Activated CD8-positive, alpha-beta T cell treated with anti-CD3 and anti-CD28 coated beads for 36 hours (primary cell): Measurements from ENCODE around the gene KCNMA1. TPM values are rescaled to one million over a fixed set of nuclear protein-coding genes. Genes with fewer than 3 reads are reported as not detected.

Experiments
- ATAC-seq: fragments of 200-7000 bp; cut with Tn5 transposase; one replicate; pipeline ENCODE4 v1.10.0; 2021; ENCODE audit warnings: mild to moderate bottlenecking, moderate library complexity
- CTCF ChIA-PET: fragments of 350-600 bp; sonication (Branson Sonifier 250); formaldehyde crosslinking; loops from one replicate; lab custom pipeline; 2021; ENCODE audit warnings: antibody characterized with exemption; lab: Charles Lee
- POLR2A ChIA-PET: fragments of 350-600 bp; sonication (Branson Sonifier 250); formaldehyde crosslinking; loops from one replicate; lab custom pipeline; 2021; ENCODE audit warnings: antibody characterized with exemption; lab: Charles Lee
- DNase-seq: peaks from one replicate; pipeline ENCODE4 v3.0.0-alpha.2; 2020
- H3K27ac Mint-ChIP-seq: one replicate; pipeline ENCODE4 v1.8.0; 2021; ENCODE audit warnings: mild to moderate bottlenecking, mixed read lengths
- H3K27me3 Mint-ChIP-seq: one replicate; pipeline ENCODE4 v1.8.0; 2021; ENCODE audit warnings: mixed read lengths
- H3K36me3 Mint-ChIP-seq: one replicate; pipeline ENCODE4 v1.8.0; 2021; ENCODE audit warnings: low read depth, mixed read lengths
- H3K4me1 Mint-ChIP-seq: one replicate; pipeline ENCODE4 v1.8.0; 2021; ENCODE audit warnings: low read depth, mixed read lengths
- H3K4me3 Mint-ChIP-seq: one replicate; pipeline ENCODE4 v1.8.0; 2021; ENCODE audit warnings: mild to moderate bottlenecking, moderate library complexity, mixed read lengths
- H3K9me3 Mint-ChIP-seq: one replicate; pipeline ENCODE4 v1.8.0; 2021; ENCODE audit warnings: mixed read lengths
- intact Hi-C: fragments of 100-400 bp; cut with micrococcal nuclease; formaldehyde crosslinking; loops from one replicate; pipeline ENCODE4 v1.10.0; 2022
- total RNA-seq, 2 experiments: library from RNA; stranded (reverse); gene quantifications; one replicate each; pipeline ENCODE4 v1.2.3, GENCODE V29; 2021
- TF ChIP-seq, protein P1 (sequence below): fragments of 200-600 bp; IDR thresholded peaks from one replicate; pipeline ENCODE4 v1.8.0; 2022; ENCODE audit warnings: antibody characterized with exemption, mild to moderate bottlenecking

The KCNMA1 gene
- total RNA-seq, 2 experiments from 2014 or later: 0.18 TPM; not detected in 1

DNA sequence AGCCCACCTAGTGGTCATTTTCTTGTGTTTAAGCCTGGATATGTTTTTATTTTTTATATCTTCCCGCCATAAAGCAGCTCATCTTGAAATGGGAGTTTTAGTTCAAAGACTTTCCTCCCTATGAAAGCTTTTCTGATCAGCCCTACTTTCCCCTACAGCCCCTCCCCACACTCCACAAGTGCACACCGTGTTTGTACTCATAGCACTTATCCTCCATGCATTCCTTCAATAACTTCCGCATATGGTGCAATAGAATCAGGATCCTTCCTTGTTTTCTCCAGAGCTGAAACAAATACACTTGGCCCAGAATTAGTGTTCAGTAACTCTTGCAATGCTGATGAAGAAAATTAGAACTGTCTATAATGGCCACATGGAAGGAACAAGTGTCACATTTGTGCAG is 235.9 kb downstream of the KCNMA1 start:
- TF ChIP-seq, protein P1, sequence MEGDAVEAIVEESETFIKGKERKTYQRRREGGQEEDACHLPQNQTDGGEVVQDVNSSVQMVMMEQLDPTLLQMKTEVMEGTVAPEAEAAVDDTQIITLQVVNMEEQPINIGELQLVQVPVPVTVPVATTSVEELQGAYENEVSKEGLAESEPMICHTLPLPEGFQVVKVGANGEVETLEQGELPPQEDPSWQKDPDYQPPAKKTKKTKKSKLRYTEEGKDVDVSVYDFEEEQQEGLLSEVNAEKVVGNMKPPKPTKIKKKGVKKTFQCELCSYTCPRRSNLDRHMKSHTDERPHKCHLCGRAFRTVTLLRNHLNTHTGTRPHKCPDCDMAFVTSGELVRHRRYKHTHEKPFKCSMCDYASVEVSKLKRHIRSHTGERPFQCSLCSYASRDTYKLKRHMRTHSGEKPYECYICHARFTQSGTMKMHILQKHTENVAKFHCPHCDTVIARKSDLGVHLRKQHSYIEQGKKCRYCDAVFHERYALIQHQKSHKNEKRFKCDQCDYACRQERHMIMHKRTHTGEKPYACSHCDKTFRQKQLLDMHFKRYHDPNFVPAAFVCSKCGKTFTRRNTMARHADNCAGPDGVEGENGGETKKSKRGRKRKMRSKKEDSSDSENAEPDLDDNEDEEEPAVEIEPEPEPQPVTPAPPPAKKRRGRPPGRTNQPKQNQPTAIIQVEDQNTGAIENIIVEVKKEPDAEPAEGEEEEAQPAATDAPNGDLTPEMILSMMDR: no peak
- H3K27ac Mint-ChIP-seq: no peak overlapping the region
- no peaks in the 10 kb centered on the region for H3K36me3 Mint-ChIP-seq
- no peak for ATAC-seq
- ChIA-PET POLR2A (no interaction called here), CTCF (no interaction called here)
- DNase-seq: no peak
- no peaks in the 10 kb centered on the region for H3K9me3 Mint-ChIP-seq
- H3K4me3 Mint-ChIP-seq: no peak overlapping the region
- intact Hi-C loops: loop anchor here (10.0 kb wide), 1 partner anchor 227 kb away; no protein-coding TSS in a partner anchor
- peaks cover 2% of the 10 kb centered on the region for H3K27me3 Mint-ChIP-seq
- no peaks in the 10 kb centered on the region for H3K4me1 Mint-ChIP-seq

- no peak overlapping the region for H3K4me3 Mint-ChIP-seq
- H3K27ac Mint-ChIP-seq: no peak overlapping the region
- intact Hi-C loops: loop anchor here (10.0 kb wide), 1 partner anchor 225 kb away; no protein-coding TSS in a partner anchor
- H3K27me3 Mint-ChIP-seq: peaks cover 2% of the 10 kb centered on the region
- H3K9me3 Mint-ChIP-seq: no peaks in the 10 kb centered on the region
- CTCF ChIA-PET: no interaction called here
- no peaks in the 10 kb centered on the region for H3K4me1 Mint-ChIP-seq
- TF ChIP-seq, protein P1: no peak
- POLR2A ChIA-PET: interaction anchor here (0.7 kb wide), 1 partner anchor 116 kb away, joined by 3 read pairs; no protein-coding TSS in a partner anchor
- no peaks in the 10 kb centered on the region for H3K36me3 Mint-ChIP-seq
- DNase-seq (no peak), ATAC-seq (no peak)
These were observed 237.6 kb downstream of the KCNMA1 start for GRCh38 chr10:77400033-77400432.

DNA sequence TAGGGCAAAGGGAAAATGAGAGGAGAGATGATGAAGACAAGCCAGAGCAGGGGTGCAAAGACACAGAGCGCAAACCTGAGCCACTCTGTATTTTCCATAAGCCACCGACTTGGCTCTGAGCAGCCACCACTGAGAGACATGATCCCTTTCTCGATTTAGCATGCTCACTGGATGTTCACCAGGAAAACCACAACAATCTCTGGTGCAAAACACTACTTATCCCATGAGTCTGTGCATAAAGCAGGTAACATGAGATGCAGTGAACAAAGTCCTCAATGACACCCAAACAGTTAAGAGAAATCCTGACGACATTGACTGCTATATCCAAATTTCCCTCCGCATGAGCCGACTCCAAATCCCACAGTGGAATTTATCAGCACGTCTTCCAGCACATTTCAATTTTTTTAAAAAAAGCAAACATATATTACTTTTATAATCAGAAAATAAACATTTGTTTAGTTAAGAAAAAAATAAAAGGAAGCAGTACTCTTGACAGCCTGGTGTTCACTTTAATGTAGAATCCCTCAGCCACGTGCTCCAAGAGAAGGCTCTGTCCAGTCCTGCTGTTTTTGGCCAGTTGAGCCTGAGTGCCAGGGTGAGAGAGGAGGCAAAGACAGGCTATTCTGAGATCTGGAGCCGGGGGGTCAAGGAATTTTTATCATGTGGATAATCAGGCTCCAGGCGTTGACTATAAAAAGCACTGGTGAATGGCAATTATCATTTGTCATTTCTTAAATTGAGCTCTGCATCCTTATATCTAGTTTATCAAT is 238.4 kb downstream of the KCNMA1 start:
- ATAC-seq (no peak), DNase-seq (no peak)
- TF ChIP-seq, protein P1: no peak
- intact Hi-C loops: no loop called here
- CTCF ChIA-PET: no interaction called here
- Mint-ChIP-seq H3K4me3 (no peak overlapping the region), H3K27ac (no peak overlapping the region), H3K36me3 (no peaks in the 10 kb centered on the region), H3K27me3 (no peaks in the 10 kb centered on the region), H3K4me1 (no peaks in the 10 kb centered on the region), H3K9me3 (no peaks in the 10 kb centered on the region)
- POLR2A ChIA-PET: no interaction called here

DNA sequence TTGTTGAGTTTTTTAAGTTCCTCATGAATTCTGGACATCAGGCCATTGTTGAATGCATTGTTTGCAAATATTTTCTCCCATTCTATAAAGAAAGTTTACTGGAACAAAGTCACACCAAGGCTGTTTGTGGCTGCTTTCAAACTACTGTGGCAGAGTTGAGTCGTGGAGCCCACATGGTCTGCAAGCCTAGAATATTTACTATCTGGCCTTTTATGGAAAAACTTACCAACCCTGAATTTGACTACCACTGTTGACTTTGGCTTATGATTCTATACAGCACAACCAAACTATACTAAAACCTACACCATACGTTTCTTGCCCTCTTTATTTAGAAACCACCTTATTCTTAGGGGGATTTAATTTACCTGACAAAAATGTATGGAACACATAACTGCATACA is 239.1 kb downstream of the KCNMA1 start:
- no peak for ATAC-seq
- DNase-seq: no peak
- TF ChIP-seq, protein P1: no peak
- Mint-ChIP-seq H3K4me3 (no peak overlapping the region), H3K9me3 (no peaks in the 10 kb centered on the region), H3K27ac (no peak overlapping the region), H3K36me3 (no peaks in the 10 kb centered on the region), H3K4me1 (no peaks in the 10 kb centered on the region), H3K27me3 (no peaks in the 10 kb centered on the region)
- intact Hi-C loops: no loop called here
- POLR2A ChIA-PET: no interaction called here
- CTCF ChIA-PET: no interaction called here

- H3K4me1 Mint-ChIP-seq: no peaks in the 10 kb centered on the region
- TF ChIP-seq, protein P1: no peak
- CTCF ChIA-PET: no interaction called here
- POLR2A ChIA-PET: no interaction called here
- no peaks in the 10 kb centered on the region for H3K9me3 Mint-ChIP-seq
- no peak for ATAC-seq
- H3K36me3 Mint-ChIP-seq: no peaks in the 10 kb centered on the region
- no peaks in the 10 kb centered on the region for H3K27me3 Mint-ChIP-seq
- DNase-seq: no peak
- no peak overlapping the region for H3K4me3 Mint-ChIP-seq
- intact Hi-C loops: no loop called here
- H3K27ac Mint-ChIP-seq: no peak overlapping the region
These were observed 240.5 kb downstream of the KCNMA1 start for GRCh38 chr10:77397103-77397502.
